Measurements from ENCODE around the gene INO80E.
A peak's percentile ranks its signal among the peaks of the same experiment; 100 is the strongest.

Gene INO80E

GRCh38 chr16:29996766-29997250, 767 bp downstream of the INO80E start:
- peak; percentile 7 for ATAC-seq
- TF ChIP-seq BACH2 (CRISPR knock-in tag; IDR thresholded peaks at IDR 0.05; ENCODE audit: borderline replicate concordance): no peak
- no peak for TF ChIP-seq ISL1 (CRISPR knock-in tag; IDR thresholded peaks at IDR 0.05)
- TF ChIP-seq SNAI2 (CRISPR knock-in tag; IDR thresholded peaks at IDR 0.05): no peak
- no peak for TF ChIP-seq POU6F1 (CRISPR knock-in tag; IDR thresholded peaks at IDR 0.05; ENCODE audit: borderline replicate concordance, low read depth)
- no peak for TF ChIP-seq OSR1 (CRISPR knock-in tag; IDR thresholded peaks at IDR 0.05)
- no peak for TF ChIP-seq ZNF70 (CRISPR knock-in tag; IDR thresholded peaks at IDR 0.05)
- no peak for TF ChIP-seq ARNTL (CRISPR knock-in tag; IDR thresholded peaks at IDR 0.05; ENCODE audit: borderline replicate concordance, low read depth)
- TF ChIP-seq TCF4 (CRISPR knock-in tag; IDR thresholded peaks at IDR 0.05; ENCODE audit: borderline replicate concordance): no peak
- TF ChIP-seq TSHZ2 (CRISPR knock-in tag; IDR thresholded peaks at IDR 0.05): no peak
- TF ChIP-seq PPARA (CRISPR knock-in tag; IDR thresholded peaks at IDR 0.05; ENCODE audit: borderline replicate concordance): no peak
- no peak for TF ChIP-seq CREB5 (CRISPR knock-in tag; IDR thresholded peaks at IDR 0.05; ENCODE audit: low read depth)
- TF ChIP-seq RARB (CRISPR knock-in tag; IDR thresholded peaks at IDR 0.05): no peak
- no peak for TF ChIP-seq ZFP3 (CRISPR knock-in tag; IDR thresholded peaks at IDR 0.05)
- TF ChIP-seq ZC3H10 (CRISPR knock-in tag; IDR thresholded peaks at IDR 0.05): no peak
- no peak for TF ChIP-seq PATZ1 (CRISPR knock-in tag; IDR thresholded peaks at IDR 0.05; ENCODE audit: borderline replicate concordance)

GRCh38 chr16:29999605-30000004, 3.6 kb downstream of the INO80E start:
- no peak for ATAC-seq

More at GRCh38 chr16:29999605-30000004, 3.6 kb downstream of the INO80E start:
- no peak for TF ChIP-seq ZC3H10 (CRISPR knock-in tag; IDR thresholded peaks at IDR 0.05)
- TF ChIP-seq ZNF70 (CRISPR knock-in tag; IDR thresholded peaks at IDR 0.05): no peak
- TF ChIP-seq ARNTL (CRISPR knock-in tag; IDR thresholded peaks at IDR 0.05; ENCODE audit: borderline replicate concordance, low read depth): no peak
- TF ChIP-seq POU6F1 (CRISPR knock-in tag; IDR thresholded peaks at IDR 0.05; ENCODE audit: borderline replicate concordance, low read depth): no peak
- no peak for TF ChIP-seq ZNF8 (CRISPR knock-in tag; IDR thresholded peaks at IDR 0.05)
- TF ChIP-seq ISL1 (CRISPR knock-in tag; IDR thresholded peaks at IDR 0.05): no peak
- no peak for TF ChIP-seq ZNF565 (CRISPR knock-in tag; conservative IDR thresholded peaks at IDR 0.05; ENCODE audit: low read depth)
- no peak for TF ChIP-seq TOX (CRISPR knock-in tag; IDR thresholded peaks at IDR 0.05; ENCODE audit: borderline replicate concordance)
- TF ChIP-seq CSDC2 (CRISPR knock-in tag; IDR thresholded peaks at IDR 0.05): no peak
- no peak for TF ChIP-seq GLIS3 (CRISPR knock-in tag; IDR thresholded peaks at IDR 0.05)
